Fibroblast of lung (primary cell): ENCODE measurements around the gene ATRIP. TPM values are rescaled to one million over a fixed set of nuclear protein-coding genes. Genes with fewer than 3 reads are reported as not detected.

Experiments
- DNase-seq, 2 donors: peaks; one replicate each; pipeline versions ENCODE4 v3.0.0 to v3.0.0-alpha.2; 2010; ENCODE audit warnings: low read depth in 2 of 2
- H2AFZ ChIP-seq: 2 replicates; pipeline ENCODE4 v1.5.1; 2012; ENCODE audit warnings: low read length, control low read depth, inconsistent platforms
- H3K27ac ChIP-seq: 2 replicates; pipeline ENCODE4 v1.5.1; 2011; ENCODE audit warnings: low read length, control low read depth; ENCODE audit not compliant: insufficient read depth
- H3K27me3 ChIP-seq: 2 replicates; pipeline ENCODE4 v1.5.1; 2011; ENCODE audit warnings: mild to moderate bottlenecking, low read length; ENCODE audit not compliant: control insufficient read depth, insufficient read depth
- H3K36me3 ChIP-seq: 2 replicates; pipeline ENCODE4 v1.5.1; 2011; ENCODE audit warnings: low read length; ENCODE audit not compliant: control insufficient read depth, insufficient read depth
- H3K4me1 ChIP-seq: 2 replicates; pipeline ENCODE4 v1.5.1; 2011; ENCODE audit warnings: low read length; ENCODE audit not compliant: control insufficient read depth, insufficient read depth; ENCODE audit errors: extremely low read depth
- H3K4me2 ChIP-seq: 2 replicates; pipeline ENCODE4 v1.5.1; 2011; ENCODE audit warnings: low read length, control low read depth; ENCODE audit not compliant: insufficient read depth; ENCODE audit errors: extremely low read depth
- H3K4me3 ChIP-seq, 4 experiments: fragments of 200-600 bp in 1 of 4; sonication (generic) in 1 of 4; replicated peaks in 1 of 4; 2 replicates each; pipeline ENCODE4 v1.5.1; 2011 to 2016; ENCODE audit warnings: low read length in 4 of 4, low read depth in 3 of 4, mild to moderate bottlenecking in 3 of 4, control low read depth in 2 of 4, inconsistent platforms in 1 of 4, mixed read lengths in 1 of 4; ENCODE audit not compliant: insufficient read depth in 1 of 4; ENCODE audit errors: control extremely low read depth in 1 of 4
- H3K79me2 ChIP-seq: 2 replicates; pipeline ENCODE4 v1.5.1; 2012; ENCODE audit warnings: mild to moderate bottlenecking, low read length, inconsistent platforms; ENCODE audit not compliant: control insufficient read depth, insufficient read depth
- H3K9ac ChIP-seq: 2 replicates; pipeline ENCODE4 v1.5.1; 2011; ENCODE audit warnings: mild to moderate bottlenecking, low read length, control low read depth; ENCODE audit not compliant: insufficient read depth
- H3K9me3 ChIP-seq: 2 replicates; pipeline ENCODE4 v1.5.1; 2012; ENCODE audit warnings: low read depth, low read length; ENCODE audit not compliant: control insufficient read depth, insufficient read depth
- H4K20me1 ChIP-seq: 2 replicates; pipeline ENCODE4 v1.5.1; 2011; ENCODE audit warnings: low read length; ENCODE audit not compliant: control insufficient read depth, insufficient read depth; ENCODE audit errors: extremely low read depth
- CTCF ChIP-seq, 2 donors: IDR thresholded peaks in 1 of 2; conservative IDR thresholded peaks in 1 of 2; 1 replicate in 1 of 2; 2 replicates in 1 of 2; pipeline ENCODE4 v1.5.1; 2011 to 2012; ENCODE audit warnings: low read length in 2 of 2, control low read depth in 1 of 2, inconsistent platforms in 1 of 2, low read depth in 1 of 2, mild to moderate bottlenecking in 1 of 2
- EZH2 ChIP-seq: IDR thresholded peaks from 2 replicates; pipeline ENCODE4 v1.5.1; 2012; ENCODE audit warnings: low read length, control low read depth, mild to moderate bottlenecking; ENCODE audit errors: missing control alignments
- polyA plus RNA-seq, 2 donors: library from polyadenylated mRNA; depleted of rRNA in 1 of 2; stranded (reverse) in 1 of 2; unstranded in 1 of 2; fragments of >200 nt; gene quantifications; 2 replicates each; pipeline ENCODE4 v1.2.1, GENCODE V29; 2011 to 2012; ENCODE audit warnings: missing spikeins in 1 of 2
- total RNA-seq: library from RNA; depleted of rRNA; stranded (reverse); fragments of >200 nt; gene quantifications from 2 replicates; pipeline ENCODE4 v1.2.1, GENCODE V29; 2014

ATRIP gene
- total and polyA plus RNA-seq, 2 donors (not counting 1 experiment from before 2014, with no cell fraction given), result 3.0 to 5.0 TPM

GRCh38 chr3:48402907-48403306 lies 43.6 kb upstream of the ATRIP start:
- Histone ChIP-seq H3K4me2 (no peak overlapping the region), H3K9me3 (no peaks in the 10 kb centered on the region), H3K4me1 (peaks cover 6% of the 10 kb centered on the region), H3K9ac (no peak overlapping the region), H3K27ac (no peak overlapping the region), H3K27me3 (peaks cover 1% of the 10 kb centered on the region), H2AFZ (no peak overlapping the region), H3K79me2 (no peaks in the 10 kb centered on the region), H3K36me3 (peaks cover 3% of the 10 kb centered on the region), H3K4me3 (no peak overlapping the region), H4K20me1 (no peaks in the 10 kb centered on the region)
- no peak for DNase-seq
- TF ChIP-seq EZH2 (no peak), CTCF (conservative IDR thresholded peaks at IDR 0.05 in 1 of 2, IDR thresholded peaks at IDR 0.05 in 1 of 2; ENCODE audit: low read depth in 1 of 2, low read length in 2 of 2) (no peak)

GRCh38 chr3:48403533-48404439 lies 42.8 kb upstream of the ATRIP start:
- Histone ChIP-seq H4K20me1 (no peaks in the 10 kb centered on the region), H2AFZ (no peak overlapping the region), H3K27ac (no peak overlapping the region), H3K4me3 (no peak overlapping the region), H3K9me3 (no peaks in the 10 kb centered on the region), H3K9ac (no peak overlapping the region), H3K36me3 (peaks cover 3% of the 10 kb centered on the region), H3K4me2 (no peak overlapping the region), H3K79me2 (no peaks in the 10 kb centered on the region), H3K27me3 (no peaks in the 10 kb centered on the region), H3K4me1 (peaks cover 6% of the 10 kb centered on the region)
- TF ChIP-seq EZH2, result no peak
- TF ChIP-seq CTCF (conservative IDR thresholded peaks at IDR 0.05 in 1 of 2, IDR thresholded peaks at IDR 0.05 in 1 of 2; ENCODE audit: low read depth in 1 of 2, low read length in 2 of 2), result no peak
- DNase-seq, result no peak

GRCh38 chr3:48404440-48405342 lies 41.8 kb upstream of the ATRIP start:
- no peak overlapping the region for H3K27ac ChIP-seq
- TF ChIP-seq EZH2 (no peak), CTCF (conservative IDR thresholded peaks at IDR 0.05 in 1 of 2, IDR thresholded peaks at IDR 0.05 in 1 of 2; ENCODE audit: low read depth in 1 of 2, low read length in 2 of 2) (no peak)
- H3K9ac ChIP-seq, result no peak overlapping the region
- H4K20me1 ChIP-seq, result no peaks in the 10 kb centered on the region
- no peaks in the 10 kb centered on the region for H3K9me3 ChIP-seq
- H3K4me1 ChIP-seq, result peaks cover 6% of the 10 kb centered on the region
- peaks cover 4% of the 10 kb centered on the region for H3K36me3 ChIP-seq
- H3K27me3 ChIP-seq, result no peaks in the 10 kb centered on the region
- no peak overlapping the region for H3K4me2 ChIP-seq
- H2AFZ ChIP-seq, result no peak overlapping the region
- H3K79me2 ChIP-seq, result no peaks in the 10 kb centered on the region
- H3K4me3 ChIP-seq, result no peak overlapping the region
- no peak for DNase-seq
